HG03196 (cell line): ENCODE results near the gene DTYMK.

ENCODE experiments used
- ATAC-seq: cut with Tn5 transposase; IDR thresholded peaks from one replicate; pipeline ENCODE4 v1.9.1; 2021; ENCODE audit not compliant: unreplicated experiment

DTYMK gene

GRCh38 chr2:241708879-241709278 is 22.3 kb upstream of the DTYMK start:
- ATAC-seq, result no peak

GRCh38 chr2:241706537-241706936 is 19.9 kb upstream of the DTYMK start:
- ATAC-seq, result no peak

GRCh38 chr2:241703032-241703604 is 16.5 kb upstream of the DTYMK start:
- no peak for ATAC-seq

GRCh38 chr2:241702155-241703031 is 15.8 kb upstream of the DTYMK start:
- ATAC-seq, result peak; percentile 61

- ATAC-seq, result peak; percentile 54
Measured at GRCh38 chr2:241701399-241702154, 15.0 kb upstream of the DTYMK start, which contains the start of gene ING5. ING5 (plus strand) TSS chr2:241702039; CDS start chr2:241702066, 27 bp downstream.

DNA sequence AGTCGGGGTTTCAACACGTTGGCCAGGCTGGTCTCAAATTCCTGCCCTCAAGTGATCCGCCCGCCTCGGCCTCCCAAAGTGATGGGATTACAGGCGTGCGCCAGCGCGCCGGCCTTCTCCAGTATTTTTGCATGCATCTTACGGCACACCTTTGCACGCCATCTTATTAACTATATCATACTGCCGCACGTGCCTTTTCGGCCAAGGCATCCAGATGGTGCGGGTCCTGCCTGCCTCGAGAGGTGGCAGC is 14.5 kb upstream of the DTYMK start:
- no peak for ATAC-seq

DNA sequence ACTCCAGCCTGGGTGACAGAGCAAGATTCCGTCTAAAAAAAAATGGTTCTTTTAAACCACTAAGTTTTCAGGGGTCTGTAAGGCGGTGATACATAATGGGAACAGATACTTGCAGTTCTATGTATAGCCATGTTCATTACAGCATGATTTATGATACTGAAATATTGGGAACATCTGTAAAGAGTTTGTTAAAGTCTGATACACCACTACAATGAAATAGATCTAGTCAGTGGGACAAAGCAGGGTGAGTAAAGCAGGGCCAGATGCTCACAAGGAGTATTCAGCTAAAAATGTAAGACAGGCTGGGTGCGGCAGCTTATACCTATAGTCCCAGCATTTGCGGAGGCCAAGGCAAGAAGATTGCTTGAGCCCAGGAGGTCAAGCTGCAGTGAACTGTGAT is 9.0 kb upstream of the DTYMK start:
- no peak for ATAC-seq

DNA sequence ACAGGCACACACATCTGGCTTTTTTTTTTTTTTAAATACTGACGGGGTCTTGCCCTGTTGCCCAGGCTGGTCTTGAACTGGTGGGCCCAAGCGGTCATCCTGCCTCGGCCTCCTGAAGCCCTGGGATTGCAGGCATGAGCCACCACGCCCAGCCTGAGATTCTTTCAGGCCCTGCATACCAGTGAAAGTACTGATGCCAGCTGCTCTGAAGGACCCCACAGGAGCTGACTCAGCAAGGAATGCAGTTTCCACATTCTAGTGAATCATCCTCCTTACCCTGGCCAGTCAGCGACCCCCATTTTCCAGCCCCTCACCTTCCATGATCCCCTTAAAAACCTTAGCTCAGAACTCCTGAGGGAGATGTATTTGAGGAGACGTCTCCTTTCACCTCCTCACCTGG is 5.8 kb upstream of the DTYMK start:
- ATAC-seq, result no peak

DNA sequence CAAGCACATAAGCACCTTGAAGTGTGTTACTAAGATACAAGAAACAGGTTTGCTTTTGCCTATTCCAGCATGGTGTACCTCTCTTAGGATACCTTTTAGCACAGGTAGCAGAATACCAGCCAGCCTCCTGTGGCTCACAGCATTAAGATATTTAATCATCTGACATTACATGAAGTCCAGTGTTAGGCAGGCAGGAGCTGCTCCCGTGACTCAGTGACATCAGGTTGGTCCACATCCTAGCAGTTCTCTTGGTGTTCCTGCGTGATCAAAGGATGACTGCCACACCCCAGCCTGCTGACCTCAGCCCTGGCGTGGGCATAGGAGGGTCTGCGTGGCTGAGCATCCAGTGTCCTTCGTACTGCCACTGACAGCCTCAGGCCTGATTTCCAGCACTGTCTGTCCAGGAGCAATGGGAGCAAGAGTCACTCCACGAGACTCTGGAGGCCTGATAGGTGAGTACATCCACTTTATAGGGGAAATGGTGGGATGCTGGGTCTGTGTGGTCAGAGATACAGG is 3.6 kb upstream of the DTYMK start:
- no peak for ATAC-seq

DNA sequence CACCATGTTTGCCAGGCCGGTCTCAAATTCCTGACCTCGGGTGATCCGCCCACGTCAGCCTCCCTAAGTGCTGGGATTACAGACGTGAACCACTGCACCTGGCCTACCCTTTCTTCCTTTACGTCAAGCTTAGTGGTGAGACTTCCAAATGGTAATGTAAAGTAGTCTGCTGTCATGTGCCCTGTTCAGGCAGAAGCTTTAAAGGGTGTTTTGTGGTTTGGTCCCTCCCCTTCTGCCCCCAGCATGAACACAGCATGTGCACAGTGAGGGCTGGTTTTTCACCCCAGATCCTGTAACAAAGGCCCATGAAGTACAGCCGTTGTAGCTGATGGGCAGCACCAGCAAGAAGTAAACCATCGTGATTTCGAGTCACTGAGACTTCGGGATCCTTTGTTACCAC is 2.7 kb upstream of the DTYMK start:
- no peak for ATAC-seq

- peak; percentile 9 for ATAC-seq
Measured at GRCh38 chr2:241686324-241686649, 328 bp downstream of the DTYMK start.

GRCh38 chr2:241680827-241681599 is 5.6 kb downstream of the DTYMK start:
- no peak for ATAC-seq

GRCh38 chr2:241680044-241680443 is 6.6 kb downstream of the DTYMK start:
- ATAC-seq, result no peak

DNA sequence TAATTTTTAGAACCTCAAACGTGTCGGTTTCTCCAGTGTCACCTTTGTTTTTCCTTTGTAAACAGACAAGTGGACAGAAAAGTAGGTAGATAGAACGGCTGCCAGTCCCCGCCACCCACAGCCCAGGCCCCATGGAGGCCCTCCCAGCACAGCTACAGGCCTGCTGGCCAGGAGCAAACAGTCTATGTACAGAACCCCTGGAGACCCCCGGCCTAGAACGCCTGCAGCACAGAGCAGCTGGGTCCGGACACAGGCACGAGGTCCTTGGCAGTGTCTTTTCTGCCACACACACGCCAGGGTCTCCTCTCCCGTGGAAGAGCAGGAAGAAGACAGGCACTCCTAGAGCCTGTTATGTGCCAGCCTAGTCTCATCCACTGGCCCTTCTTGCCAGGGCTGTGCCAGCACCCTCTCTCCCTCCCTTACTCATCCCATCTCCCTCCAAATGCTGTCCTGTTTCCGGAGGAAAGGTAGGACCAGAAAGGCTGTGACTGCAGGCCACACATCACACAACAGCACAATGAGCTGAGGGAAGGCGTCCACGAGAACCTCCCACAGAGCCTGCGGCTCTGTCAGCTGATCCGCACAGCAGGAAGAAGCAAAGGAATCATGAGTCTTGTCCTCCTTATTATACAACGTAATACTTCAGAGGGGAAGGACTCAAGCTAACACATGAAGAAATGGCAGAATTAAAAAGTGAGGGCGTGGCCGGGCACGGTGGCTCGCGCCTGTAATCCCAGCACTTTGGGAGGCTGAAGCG is 7.7 kb downstream of the DTYMK start:
- no peak for ATAC-seq

DNA sequence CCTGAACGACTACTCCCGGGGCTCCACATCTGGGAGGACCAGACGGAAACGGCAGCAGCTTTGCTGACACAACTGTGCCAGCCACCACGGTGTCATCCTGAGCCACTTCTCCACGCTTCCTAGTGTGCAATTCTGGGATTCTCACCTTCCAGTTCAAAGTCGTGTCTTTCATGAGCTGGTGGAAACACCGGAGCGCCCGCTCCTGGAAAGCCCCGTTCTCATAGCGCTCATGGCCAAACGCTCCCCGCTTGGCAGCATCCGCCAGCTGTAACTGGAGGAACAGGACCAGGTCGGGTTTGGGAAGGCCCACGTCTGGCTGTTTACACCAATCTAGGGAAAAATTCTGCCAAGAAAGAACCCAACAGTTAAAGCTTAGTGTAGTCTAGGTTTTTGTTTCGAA is 8.3 kb downstream of the DTYMK start:
- no peak for ATAC-seq

GRCh38 chr2:241677392-241677791 is 9.2 kb downstream of the DTYMK start:
- no peak for ATAC-seq

GRCh38 chr2:241676665-241677064 is 9.9 kb downstream of the DTYMK start:
- ATAC-seq, result no peak

DNA sequence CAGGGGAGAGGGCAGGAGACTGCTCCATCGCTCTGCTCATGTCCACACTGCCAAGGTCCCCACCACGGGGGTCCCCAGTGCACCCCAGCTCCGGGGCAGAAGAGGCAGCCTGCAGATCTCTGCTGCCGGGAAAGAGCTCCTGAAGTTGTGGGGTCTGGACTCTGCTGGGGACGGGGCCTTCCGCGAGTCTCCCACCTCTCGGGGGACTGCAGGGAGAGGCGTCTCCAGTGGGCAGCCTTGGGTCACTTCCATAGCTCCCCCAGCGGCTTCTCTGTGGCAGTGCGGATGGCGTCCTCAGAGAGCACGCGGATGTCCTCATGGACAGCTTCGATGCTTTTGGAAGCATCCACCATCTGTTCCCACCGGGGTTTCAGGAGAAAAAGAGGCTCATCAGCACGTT is 10.7 kb downstream of the DTYMK start:
- ATAC-seq, result no peak

DNA sequence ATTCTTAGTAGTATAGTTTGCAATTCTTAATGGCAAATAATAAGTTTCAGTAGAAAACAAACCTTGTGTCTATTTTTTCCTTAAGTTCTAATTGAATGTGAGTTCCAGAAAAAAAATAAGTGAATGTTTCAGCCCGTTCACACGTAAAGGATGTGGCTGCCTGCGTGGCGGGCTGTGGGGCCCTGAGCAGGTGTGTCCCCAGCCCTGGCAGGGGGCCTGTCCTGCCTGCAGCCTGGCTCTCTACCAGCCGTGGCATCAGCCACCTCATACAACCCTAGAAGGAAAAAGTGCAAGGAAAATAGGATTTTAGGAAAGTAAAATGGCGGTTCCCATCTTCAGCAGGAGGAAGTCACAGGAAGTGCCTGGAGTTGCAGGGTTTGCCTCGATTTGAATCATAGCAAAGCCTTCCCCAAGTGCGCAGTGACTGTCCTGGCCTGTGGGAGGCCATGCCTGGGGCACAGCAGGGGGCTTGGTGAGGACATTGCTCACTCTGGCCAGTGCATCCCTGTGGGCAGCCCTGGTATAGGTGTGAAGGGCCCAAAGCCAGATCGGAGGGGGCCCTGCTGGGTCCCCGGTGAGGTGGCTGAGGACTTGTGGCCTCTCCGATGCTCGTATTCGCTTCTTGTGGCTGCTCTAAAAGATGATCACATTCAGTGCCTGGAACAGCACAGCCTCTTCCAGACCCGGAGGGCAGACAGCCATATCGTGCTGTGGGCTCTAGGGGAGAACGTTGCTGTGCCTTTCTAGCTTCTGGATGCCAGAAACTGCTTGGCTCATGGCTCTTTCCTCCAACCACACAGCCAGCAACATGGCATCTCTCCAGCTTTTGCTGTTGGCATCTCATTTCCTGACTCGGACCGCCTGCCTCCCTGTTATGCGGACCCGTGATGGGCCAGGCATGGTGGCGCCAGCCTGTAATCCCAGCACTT is 12.6 kb downstream of the DTYMK start:
- no peak for ATAC-seq
